Vagina (tissue), 2 donors: ENCODE results near the gene TMEM270. TPM values are rescaled to one million over a fixed set of nuclear protein-coding genes. Genes with fewer than 3 reads are reported as not detected.
A peak's percentile ranks its signal among the peaks of the same experiment; 100 is the strongest.
"Not testable (repeated sequence)": the region's sequence is repeated elsewhere in the genome, so short reads cannot be mapped to it uniquely, and the experiment has no call there.

Experiments
- DNase-seq, 2 donors: peaks; one replicate each; pipeline ENCODE4 v3.0.0-alpha.2; 2017; ENCODE audit errors: extremely low spot score in 2 of 2
- H3K27ac ChIP-seq: fragments of 200-600 bp; sonication (generic); one replicate; pipeline ENCODE4 v1.5.1; 2019
- H3K27me3 ChIP-seq: fragments of 200-600 bp; sonication (generic); one replicate; pipeline ENCODE4 v1.5.1; 2019
- H3K36me3 ChIP-seq, 2 donors: fragments of 200-600 bp; sonication (generic); one replicate each; pipeline ENCODE4 v1.5.1; 2017 to 2019
- H3K4me1 ChIP-seq: fragments of 200-600 bp; sonication (generic); one replicate; pipeline ENCODE4 v1.5.1; 2019
- H3K4me3 ChIP-seq, 2 donors: fragments of 200-600 bp; sonication (generic); 1 replicate in 1 of 2; 2 replicates in 1 of 2; pipeline ENCODE4 v1.5.1; 2016 to 2019
- H3K9me3 ChIP-seq: fragments of 200-600 bp; sonication (generic); one replicate; pipeline ENCODE4 v1.5.1; 2019
- CTCF ChIP-seq, 3 experiments: fragments of 450-650 bp in 2 of 3; fragments of 200-600 bp in 1 of 3; sonication (generic) in 1 of 3; IDR thresholded peaks; one replicate each; pipeline ENCODE4 v1.5.1; 2017 to 2019; ENCODE audit warnings: antibody characterized with exemption in 3 of 3, mild to moderate bottlenecking in 2 of 3, moderate library complexity in 2 of 3
- POLR2A ChIP-seq, 2 donors: fragments of 450-650 bp; IDR thresholded peaks; one replicate each; pipeline ENCODE4 v1.6.1; 2017; ENCODE audit warnings: antibody characterized with exemption in 2 of 2, mild to moderate bottlenecking in 2 of 2, moderate library complexity in 2 of 2
- POLR2AphosphoS5 ChIP-seq, 2 donors: sonication (generic); formaldehyde crosslinking; IDR thresholded peaks; one replicate each; pipeline ENCODE4 v1.9.0; 2017; ENCODE audit warnings: antibody characterized with exemption in 2 of 2, mild to moderate bottlenecking in 2 of 2, low read depth in 1 of 2; ENCODE audit not compliant: insufficient read depth in 1 of 2
- intact Hi-C: fragments of 100-400 bp; cut with DNase I; formaldehyde crosslinking; loops from one replicate; pipeline ENCODE4 v1.15.1; 2023
- total RNA-seq: library from RNA; depleted of rRNA; stranded (reverse); fragments of >200 nt; gene quantifications from one replicate; pipeline ENCODE4 v1.2.3, GENCODE V29; 2016

Gene TMEM270
- total RNA-seq, 1 donor from 2014 or later = not detected

- Histone ChIP-seq H3K4me1 (peaks cover 32% of the 10 kb centered on the region), H3K27me3 (no peaks in the 10 kb centered on the region), H3K36me3 (no peaks in the 10 kb centered on the region), H3K27ac (no peak overlapping the region), H3K9me3 (no peaks in the 10 kb centered on the region), H3K4me3 (no peak overlapping the region)
- TF ChIP-seq POLR2A (IDR thresholded peaks at IDR 0.05) (no peak), POLR2AphosphoS5 (IDR thresholded peaks at IDR 0.05; ENCODE audit: insufficient read depth in 1 of 2, low read depth in 1 of 2) (no peak), CTCF (IDR thresholded peaks at IDR 0.05) (no peak)
- intact Hi-C loops = no loop called here
- DNase-seq = no peak
Measured at GRCh38 chr7:73876973-73877372, 16.0 kb downstream of the TMEM270 start.

- no peaks in the 10 kb centered on the region for H3K36me3 ChIP-seq
- no peak overlapping the region for H3K4me3 ChIP-seq
- TF ChIP-seq POLR2AphosphoS5 (IDR thresholded peaks at IDR 0.05; ENCODE audit: insufficient read depth in 1 of 2, low read depth in 1 of 2) (peak in 1 of 2 donors; percentile 67), POLR2A (IDR thresholded peaks at IDR 0.05) (no peak)
- intact Hi-C loops = no loop called here
- no peaks in the 10 kb centered on the region for H3K27me3 ChIP-seq
- no peaks in the 10 kb centered on the region for H3K9me3 ChIP-seq
- peak overlapping the region; percentile 68 for H3K27ac ChIP-seq
- H3K4me1 ChIP-seq = peaks cover 28% of the 10 kb centered on the region
- no peak for DNase-seq
Measured at GRCh38 chr7:73879977-73880681, 19.2 kb downstream of the TMEM270 start.

- H3K4me3 ChIP-seq = no peak overlapping the region
- no peak for DNase-seq
- H3K4me1 ChIP-seq = peaks cover 28% of the 10 kb centered on the region
- H3K36me3 ChIP-seq = no peaks in the 10 kb centered on the region
- H3K27me3 ChIP-seq = no peaks in the 10 kb centered on the region
- TF ChIP-seq POLR2A (IDR thresholded peaks at IDR 0.05) (no peak), POLR2AphosphoS5 (IDR thresholded peaks at IDR 0.05; ENCODE audit: insufficient read depth in 1 of 2, low read depth in 1 of 2) (no peak), CTCF (IDR thresholded peaks at IDR 0.05) (no peak)
- no peaks in the 10 kb centered on the region for H3K9me3 ChIP-seq
- intact Hi-C loops = no loop called here
- H3K27ac ChIP-seq = peak overlapping the region; percentile 68
Measured at GRCh38 chr7:73880755-73881328, 19.9 kb downstream of the TMEM270 start.

GRCh38 chr7:73881352-73882046 is 20.5 kb downstream of the TMEM270 start:
- Histone ChIP-seq H3K9me3 (no peaks in the 10 kb centered on the region), H3K27ac (peak overlapping the region; percentile 68), H3K4me3 (no peak overlapping the region), H3K4me1 (peaks cover 34% of the 10 kb centered on the region), H3K36me3 (no peaks in the 10 kb centered on the region), H3K27me3 (no peaks in the 10 kb centered on the region)
- intact Hi-C loops = no loop called here
- TF ChIP-seq CTCF (IDR thresholded peaks at IDR 0.05) (no peak), POLR2A (IDR thresholded peaks at IDR 0.05) (no peak), POLR2AphosphoS5 (IDR thresholded peaks at IDR 0.05; ENCODE audit: insufficient read depth in 1 of 2, low read depth in 1 of 2) (peak in 1 of 2 donors; percentile 31)
- no peak for DNase-seq

GRCh38 chr7:73882047-73882402 is 21.1 kb downstream of the TMEM270 start:
- Histone ChIP-seq H3K27me3 (no peaks in the 10 kb centered on the region), H3K27ac (peak overlapping the region; percentile 68), H3K4me1 (peaks cover 40% of the 10 kb centered on the region), H3K9me3 (no peaks in the 10 kb centered on the region), H3K36me3 (no peaks in the 10 kb centered on the region), H3K4me3 (no peak overlapping the region)
- no peak for DNase-seq
- intact Hi-C loops = no loop called here
- TF ChIP-seq POLR2A (IDR thresholded peaks at IDR 0.05) (no peak), POLR2AphosphoS5 (IDR thresholded peaks at IDR 0.05; ENCODE audit: insufficient read depth in 1 of 2, low read depth in 1 of 2) (no peak), CTCF (IDR thresholded peaks at IDR 0.05) (no peak)

- intact Hi-C loops = not testable (repeated sequence)
Measured at GRCh38 chr7:73884867-73885422, 24.0 kb downstream of the TMEM270 start.

More at GRCh38 chr7:73884867-73885422, 24.0 kb downstream of the TMEM270 start:
- not testable (repeated sequence) for H3K36me3 ChIP-seq, H3K27me3 ChIP-seq, H3K9me3 ChIP-seq, H3K27ac ChIP-seq, H3K4me3 ChIP-seq, DNase-seq
- peaks cover 45% of the 10 kb centered on the region for H3K4me1 ChIP-seq
